Measurements from ENCODE around the gene ASCL5. TPM values are rescaled to one million over a fixed set of nuclear protein-coding genes. Genes with fewer than 3 reads are reported as not detected.
A peak's percentile ranks its signal among the peaks of the same experiment; 100 is the strongest.

Gene ASCL5
- total RNA-seq, 2 donors from 2014 or later: not detected

DNA sequence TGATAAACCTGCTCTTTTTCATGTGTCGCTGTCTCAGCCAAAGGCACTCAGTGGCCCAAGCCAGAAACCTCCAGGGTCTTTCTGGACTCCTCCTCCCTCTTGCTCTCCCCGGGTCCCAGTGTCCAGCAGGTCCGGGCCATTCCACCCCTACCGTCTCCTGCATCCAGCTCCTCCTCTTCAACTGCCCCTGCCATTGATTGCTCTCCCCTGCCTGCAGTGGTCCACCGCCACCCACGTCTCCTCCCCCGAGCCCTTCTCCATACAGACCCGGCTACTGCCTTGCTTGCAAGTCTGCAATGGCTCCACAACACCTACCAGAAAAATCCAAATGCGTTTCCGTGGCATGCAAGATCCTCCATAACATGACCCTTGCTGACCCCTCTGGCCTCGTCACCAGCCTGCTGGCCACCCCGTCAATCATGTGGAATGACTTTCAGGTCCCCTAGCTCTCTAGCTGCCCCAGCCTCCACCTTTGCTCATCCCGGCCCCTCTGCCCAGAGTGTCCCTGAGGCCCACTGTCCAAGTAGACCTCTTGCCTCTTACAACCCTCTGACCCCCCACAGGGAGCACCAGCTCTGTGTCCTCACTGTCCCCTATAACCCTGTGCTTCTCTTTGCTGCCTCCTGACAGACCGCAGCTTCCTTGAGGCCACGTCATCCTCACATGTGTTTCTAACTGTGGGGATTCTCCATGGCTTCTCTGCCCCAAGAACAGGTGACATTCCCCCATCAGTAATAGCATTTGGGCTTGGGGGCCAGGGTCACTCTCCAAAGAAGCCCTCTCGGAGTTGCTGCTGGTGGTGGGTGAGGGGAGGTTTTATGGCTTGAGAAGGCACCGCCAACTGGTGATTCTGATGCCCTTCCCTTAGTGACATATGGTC, 29.8 kb downstream of the ASCL5 start:
- intact Hi-C loops (cut with DNase I, micrococcal nuclease): no loop called here
- ATAC-seq (no peak), DNase-seq (no peak)

DNA sequence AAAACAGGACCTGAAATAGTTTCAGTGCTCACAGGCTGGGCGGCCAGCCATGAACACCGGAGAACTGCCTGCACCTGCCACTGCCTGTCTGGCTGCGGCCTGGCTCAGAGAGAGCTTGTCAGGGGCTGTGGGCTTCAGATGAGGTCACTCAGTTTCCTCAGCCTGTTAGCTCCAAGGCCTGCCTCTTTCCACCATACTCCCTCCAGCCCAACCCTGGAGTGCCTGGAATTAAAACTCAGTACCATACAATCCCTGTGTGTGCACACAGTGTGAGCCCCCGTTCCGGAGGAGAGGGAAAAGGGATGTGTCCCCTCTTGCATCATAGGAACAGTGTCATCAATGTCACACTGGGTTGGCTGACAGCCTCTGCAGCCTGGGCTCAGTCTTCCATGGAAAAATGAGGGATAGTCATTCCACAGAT, 30.9 kb downstream of the ASCL5 start:
- DNase-seq (no peak), ATAC-seq (no peak)
- intact Hi-C loops (cut with DNase I, micrococcal nuclease): no loop called here

GRCh38 chr1:201095581-201095980, 31.4 kb downstream of the ASCL5 start:
- DNase-seq: no peak

DNA sequence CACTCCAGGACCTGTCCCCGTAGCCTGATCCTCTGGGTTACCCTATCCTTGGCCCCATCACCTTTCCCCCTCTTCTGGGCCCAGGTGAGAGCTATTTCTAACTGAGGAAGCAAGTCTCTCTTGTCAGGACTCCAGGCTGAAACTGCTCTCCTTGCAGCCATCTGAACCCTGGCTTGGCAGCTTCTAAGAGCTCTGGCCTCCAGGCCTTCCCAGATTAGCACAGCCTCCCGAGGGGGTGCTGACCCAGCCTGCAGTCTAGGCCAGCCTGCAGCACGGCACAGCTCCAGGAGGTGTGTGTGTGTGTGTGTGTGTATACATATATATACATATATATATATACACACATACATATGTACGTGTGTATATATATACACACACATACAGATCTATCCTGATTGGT, 32.2 kb downstream of the ASCL5 start:
- no peak for ATAC-seq
- intact Hi-C loops (cut with DNase I, micrococcal nuclease): no loop called here

More at GRCh38 chr1:201095581-201095980, 31.4 kb downstream of the ASCL5 start:
- ATAC-seq: no peak
- intact Hi-C loops (cut with DNase I, micrococcal nuclease): no loop called here

GRCh38 chr1:201093962-201094361, 33.0 kb downstream of the ASCL5 start:
- DNase-seq (no peak), ATAC-seq (no peak)
- intact Hi-C loops (cut with DNase I, micrococcal nuclease): no loop called here

More for the DNA sequence above, 32.2 kb downstream of the ASCL5 start:
- DNase-seq: no peak

GRCh38 chr1:201093561-201093960, 33.4 kb downstream of the ASCL5 start:
- DNase-seq (no peak), ATAC-seq (no peak)
- intact Hi-C loops (cut with DNase I, micrococcal nuclease): no loop called here

GRCh38 chr1:201092738-201093137, 34.2 kb downstream of the ASCL5 start:
- ATAC-seq: no peak
- DNase-seq: no peak
- intact Hi-C loops (cut with DNase I, micrococcal nuclease): no loop called here

DNA sequence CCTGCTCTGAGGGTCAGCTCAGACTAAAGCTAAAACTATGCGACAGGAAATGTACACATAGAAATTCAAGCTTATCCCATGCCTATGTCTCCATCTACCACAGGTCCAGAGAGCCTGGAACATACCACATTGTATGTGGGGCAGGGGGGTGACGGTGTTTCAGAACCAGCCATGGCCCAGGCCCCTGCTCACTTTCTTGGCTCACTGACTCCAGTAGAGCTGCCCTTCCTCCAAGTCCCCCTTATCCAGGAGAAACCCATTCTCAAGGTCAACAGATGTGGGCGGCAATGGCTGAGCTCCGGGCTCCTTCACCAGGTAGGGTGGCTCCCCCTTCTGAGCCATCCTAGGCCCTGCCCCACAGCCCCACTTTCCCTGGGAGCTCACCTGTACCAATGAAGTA, 35.7 kb downstream of the ASCL5 start:
- DNase-seq (no peak), ATAC-seq (no peak)
- intact Hi-C loops (cut with DNase I, micrococcal nuclease): no loop called here

- no peak for ATAC-seq
- intact Hi-C loops (cut with DNase I, micrococcal nuclease): no loop called here
- no peak for DNase-seq
Measured at GRCh38 chr1:201090541-201090940, 36.4 kb downstream of the ASCL5 start.

DNA sequence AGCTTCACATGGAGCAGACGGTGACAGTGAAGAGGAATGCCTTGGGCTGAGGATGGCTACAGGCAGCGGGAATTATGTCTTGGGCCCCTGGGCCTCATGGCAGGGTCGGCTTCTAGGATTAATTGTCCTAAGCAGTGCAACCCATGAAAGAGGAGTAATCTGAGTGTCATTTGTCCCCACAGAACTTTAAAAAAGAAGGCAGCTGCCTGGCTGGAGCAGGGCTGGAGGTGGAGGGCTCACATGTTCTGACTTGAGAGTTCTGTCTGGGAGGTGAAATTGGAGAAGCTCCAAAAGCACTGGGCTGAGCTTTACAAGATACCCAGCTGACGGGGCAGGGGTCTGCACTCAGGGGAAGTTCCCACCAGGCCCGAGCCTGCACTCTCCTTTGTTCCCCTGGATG, 37.4 kb downstream of the ASCL5 start:
- intact Hi-C loops (cut with DNase I, micrococcal nuclease): no loop called here
- DNase-seq (no peak), ATAC-seq (no peak)

DNA sequence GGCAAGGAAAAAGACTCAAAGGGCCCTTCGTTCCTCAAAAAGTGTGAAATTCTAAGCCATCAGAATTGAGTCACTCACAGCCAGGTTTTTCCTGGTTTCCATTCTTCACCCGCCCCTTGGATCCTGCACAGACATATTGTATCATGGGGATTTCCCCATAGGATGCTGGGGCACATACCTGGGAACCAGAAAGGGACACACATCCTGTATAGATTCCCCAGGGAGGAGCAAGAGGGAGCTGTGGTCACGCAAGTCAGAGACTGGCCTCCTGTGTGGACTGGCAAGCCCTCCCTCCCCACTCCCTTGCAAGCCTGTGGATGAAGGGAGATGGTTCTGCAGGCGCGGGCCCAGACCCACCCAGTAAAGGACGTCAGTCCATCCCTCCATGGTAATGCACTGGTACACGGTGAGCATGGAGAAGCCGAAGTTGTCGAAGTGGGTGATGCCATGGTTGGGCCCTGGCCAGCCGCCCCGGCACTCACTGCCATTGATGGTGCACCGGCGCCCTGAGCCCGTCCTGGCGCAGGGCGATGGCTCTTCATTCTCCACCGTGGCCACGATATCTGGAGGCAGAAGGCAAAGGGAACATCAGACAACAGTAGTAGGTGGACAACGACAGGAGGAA, 38.0 kb downstream of the ASCL5 start:
- intact Hi-C loops (cut with DNase I, micrococcal nuclease): no loop called here
- ATAC-seq (no peak), DNase-seq (no peak)

DNA sequence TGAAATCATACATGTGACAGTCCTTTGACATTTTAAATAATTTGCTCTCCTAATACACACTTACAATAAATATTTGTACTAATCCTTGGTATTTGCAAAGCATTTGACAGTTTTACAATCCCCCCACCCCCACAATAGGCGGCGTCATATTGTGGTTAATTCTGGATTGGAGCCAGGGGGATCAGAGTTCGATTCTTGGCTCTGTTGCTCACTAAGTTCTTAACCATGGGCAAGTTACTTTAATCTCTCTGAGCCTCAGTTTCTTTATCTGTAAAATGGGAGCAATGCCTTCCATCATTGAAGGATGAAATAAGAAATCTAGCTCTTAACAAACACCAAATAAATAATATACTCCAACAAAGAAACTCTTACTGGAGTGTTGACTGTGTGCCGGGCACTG, 38.6 kb downstream of the ASCL5 start:
- no peak for ATAC-seq
- intact Hi-C loops (cut with DNase I, micrococcal nuclease): no loop called here
- no peak for DNase-seq

- intact Hi-C loops (cut with DNase I, micrococcal nuclease): no loop called here
- ATAC-seq (peak; percentile 98), DNase-seq (peak; percentile 40 to 80)
Measured at GRCh38 chr1:201085902-201086735, 40.9 kb downstream of the ASCL5 start.

DNA sequence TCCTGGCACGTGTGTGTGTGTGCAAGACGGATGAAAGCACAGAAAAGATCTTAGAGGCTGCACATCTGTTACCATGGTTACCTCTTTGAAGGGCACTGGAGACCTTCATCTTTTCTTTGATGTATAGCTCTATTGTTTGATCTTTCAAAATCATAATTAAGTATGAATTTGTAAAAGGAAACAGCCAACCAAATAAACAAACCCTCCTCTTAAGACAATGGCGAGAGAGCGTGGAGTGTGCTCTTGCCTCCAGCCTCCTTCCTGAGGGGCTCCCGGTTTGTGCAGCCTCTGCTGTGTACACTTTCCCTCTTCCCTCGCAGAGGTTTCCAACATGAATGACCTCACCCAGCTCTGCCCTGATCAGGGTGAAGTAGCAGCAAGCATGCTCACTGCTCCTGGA, 42.7 kb downstream of the ASCL5 start:
- DNase-seq (no peak), ATAC-seq (no peak)
- intact Hi-C loops (cut with DNase I, micrococcal nuclease): no loop called here

GRCh38 chr1:201083741-201084140, 43.2 kb downstream of the ASCL5 start:
- intact Hi-C loops (cut with DNase I, micrococcal nuclease): no loop called here
- no peak for ATAC-seq
- no peak for DNase-seq

DNA sequence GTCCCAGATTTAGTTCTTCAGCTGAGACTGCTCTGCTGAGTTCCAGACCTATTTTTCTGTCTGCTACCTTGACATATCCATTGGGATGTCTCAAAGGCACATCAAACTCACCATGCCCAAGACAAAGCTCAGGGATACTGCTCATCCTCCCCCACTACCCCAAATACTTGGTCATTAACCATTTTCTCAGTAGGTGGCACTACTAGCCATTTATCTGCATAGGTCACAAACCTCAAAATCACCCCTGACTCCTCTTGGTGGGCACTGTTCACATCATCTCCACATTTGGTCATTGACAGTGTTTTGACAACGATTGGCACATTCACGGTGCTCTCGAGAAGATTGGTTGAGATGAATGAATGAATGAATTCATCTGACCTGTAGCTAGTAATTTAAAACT, 46.8 kb downstream of the ASCL5 start:
- ATAC-seq (no peak), DNase-seq (no peak)
- intact Hi-C loops (cut with DNase I, micrococcal nuclease): no loop called here

DNA sequence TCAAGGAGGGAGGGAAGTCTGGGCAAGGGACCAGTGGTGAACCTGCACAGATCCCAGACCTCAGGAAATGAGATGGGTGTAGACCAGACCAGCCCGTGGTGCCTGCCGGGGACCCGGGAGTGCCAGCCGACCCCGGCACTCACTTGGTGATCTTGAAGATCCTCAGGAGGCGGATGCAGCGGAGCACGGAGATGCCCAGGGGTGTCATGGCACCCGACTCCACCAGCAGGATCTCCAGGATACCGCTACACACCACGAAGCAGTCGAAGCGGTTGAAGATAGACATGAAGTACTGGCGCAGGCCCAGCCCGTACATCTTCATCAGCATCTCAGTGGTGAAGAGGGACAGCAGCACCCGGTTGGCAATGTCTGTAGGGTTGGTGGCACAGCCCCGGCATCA, 49.2 kb downstream of the ASCL5 start:
- ATAC-seq (no peak), DNase-seq (no peak)
- intact Hi-C loops (cut with DNase I, micrococcal nuclease): no loop called here

- intact Hi-C loops (cut with DNase I, micrococcal nuclease): no loop called here
- ATAC-seq (no peak), DNase-seq (no peak)
Measured at GRCh38 chr1:201077116-201077515, 49.9 kb downstream of the ASCL5 start.

- DNase-seq: no peak
- intact Hi-C loops (cut with DNase I, micrococcal nuclease): no loop called here
- no peak for ATAC-seq
Measured at GRCh38 chr1:201076092-201076491, 50.9 kb downstream of the ASCL5 start.

DNA sequence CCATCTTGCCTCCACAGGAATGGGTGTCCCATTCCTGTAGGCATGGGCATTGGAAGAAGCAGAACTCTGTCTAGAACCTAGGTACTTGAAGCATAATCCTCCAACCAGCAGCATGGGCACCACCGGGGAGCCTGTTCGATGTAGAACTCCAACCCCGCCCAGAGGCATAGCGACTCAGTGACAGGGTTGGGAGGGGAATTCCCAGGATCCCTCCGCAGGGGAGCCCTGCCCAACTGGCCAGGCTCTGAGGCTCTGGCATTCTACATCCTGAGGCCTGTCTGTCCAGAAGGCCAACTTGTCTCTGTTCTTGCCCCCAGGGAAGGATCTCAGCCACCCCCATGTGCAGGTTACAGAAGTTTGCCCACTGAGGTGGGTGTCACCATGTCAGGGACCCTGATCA, 53.0 kb downstream of the ASCL5 start:
- no peak for ATAC-seq
- intact Hi-C loops (cut with DNase I, micrococcal nuclease): no loop called here

More for the DNA sequence above, 53.0 kb downstream of the ASCL5 start:
- DNase-seq: no peak
